Activated naive CD8-positive, alpha-beta T cell treated with anti-CD3 and anti-CD28 coated beads for 36 hours (primary cell): ENCODE measurements around the gene RAD9A. TPM values are rescaled to one million over a fixed set of nuclear protein-coding genes. Genes with fewer than 3 reads are reported as not detected.
"Not testable (repeated sequence)": the region's sequence is repeated elsewhere in the genome, so short reads cannot be mapped to it uniquely, and the experiment has no call there.

ENCODE experiments used
- DNase-seq: peaks from one replicate; pipeline ENCODE4 v3.0.0; 2021
- H3K27ac Mint-ChIP-seq: one replicate; pipeline ENCODE4 v1.8.0; 2022; ENCODE audit warnings: mild to moderate bottlenecking, moderate library complexity, mixed read lengths
- H3K27me3 Mint-ChIP-seq: one replicate; pipeline ENCODE4 v1.8.0; 2022; ENCODE audit warnings: mild to moderate bottlenecking, mixed read lengths
- H3K36me3 Mint-ChIP-seq: one replicate; pipeline ENCODE4 v1.8.0; 2021; ENCODE audit warnings: mild to moderate bottlenecking, mixed read lengths
- H3K4me1 Mint-ChIP-seq: one replicate; pipeline ENCODE4 v1.8.0; 2021; ENCODE audit warnings: mixed read lengths
- H3K4me3 Mint-ChIP-seq: one replicate; pipeline ENCODE4 v1.8.0; 2022; ENCODE audit warnings: mild to moderate bottlenecking, moderate library complexity, mixed read lengths
- H3K9me3 Mint-ChIP-seq: one replicate; pipeline ENCODE4 v1.8.0; 2022; ENCODE audit warnings: mixed read lengths
- total RNA-seq, 2 experiments: library from RNA; stranded (reverse); gene quantifications; one replicate each; pipeline ENCODE4 v1.2.3, GENCODE V29; 2021

Gene RAD9A
- total RNA-seq, 2 experiments from 2014 or later = 31.2 to 33.7 TPM

- H3K4me3 Mint-ChIP-seq = peak within 1 kb of the TSS; percentile 75
- H3K27ac Mint-ChIP-seq = peak within 1 kb of the TSS; percentile 89
- no peaks in the 10 kb centered on the region for H3K9me3 Mint-ChIP-seq
- no peak for DNase-seq
- H3K27me3 Mint-ChIP-seq = no peaks in the 10 kb centered on the region
- H3K4me1 Mint-ChIP-seq = peaks cover 67% of the 10 kb centered on the region
- H3K36me3 Mint-ChIP-seq = peaks cover 4% of the 10 kb centered on the region
Observed at GRCh38 chr11:67415501-67416304, 23.9 kb downstream of the RAD9A start, which contains the start of gene CARNS1. CARNS1 (plus strand) TSS chr11:67415678; CDS start chr11:67416200, 522 bp downstream.

- peak overlapping the region; percentile 89 for H3K27ac Mint-ChIP-seq
- no peak for DNase-seq
- no peaks in the 10 kb centered on the region for H3K27me3 Mint-ChIP-seq
- peaks cover 61% of the 10 kb centered on the region for H3K4me1 Mint-ChIP-seq
- H3K9me3 Mint-ChIP-seq = no peaks in the 10 kb centered on the region
- peak overlapping the region; percentile 75 for H3K4me3 Mint-ChIP-seq
- peaks cover 5% of the 10 kb centered on the region for H3K36me3 Mint-ChIP-seq
Observed at GRCh38 chr11:67416416-67417335, 24.9 kb downstream of the RAD9A start.

DNA sequence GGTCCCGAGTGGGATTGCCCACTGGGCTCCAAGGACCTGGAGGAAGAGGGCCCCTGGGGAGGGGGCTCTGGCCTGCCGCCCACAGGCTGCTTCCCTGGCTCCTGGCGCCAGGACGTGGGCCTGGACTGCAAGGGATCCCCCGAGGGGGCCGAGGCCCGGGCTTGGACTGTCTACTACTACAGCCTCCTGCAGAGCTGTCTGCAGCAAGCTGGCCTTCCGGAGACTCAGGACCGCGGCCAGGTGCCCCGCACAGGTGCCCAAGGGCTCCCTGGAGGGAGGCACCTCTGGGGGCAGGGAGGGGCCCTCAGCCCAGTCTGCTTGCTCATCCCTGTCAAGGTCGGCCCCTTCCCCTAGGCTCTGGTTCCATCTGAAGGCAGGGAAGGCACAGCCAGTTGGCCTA lies 25.6 kb downstream of the RAD9A start:
- H3K27me3 Mint-ChIP-seq = no peaks in the 10 kb centered on the region
- no peaks in the 10 kb centered on the region for H3K9me3 Mint-ChIP-seq
- H3K36me3 Mint-ChIP-seq = peaks cover 5% of the 10 kb centered on the region
- H3K27ac Mint-ChIP-seq = peak overlapping the region; percentile 93
- no peak for DNase-seq
- H3K4me1 Mint-ChIP-seq = peaks cover 54% of the 10 kb centered on the region
- H3K4me3 Mint-ChIP-seq = peak overlapping the region; percentile 2

DNA sequence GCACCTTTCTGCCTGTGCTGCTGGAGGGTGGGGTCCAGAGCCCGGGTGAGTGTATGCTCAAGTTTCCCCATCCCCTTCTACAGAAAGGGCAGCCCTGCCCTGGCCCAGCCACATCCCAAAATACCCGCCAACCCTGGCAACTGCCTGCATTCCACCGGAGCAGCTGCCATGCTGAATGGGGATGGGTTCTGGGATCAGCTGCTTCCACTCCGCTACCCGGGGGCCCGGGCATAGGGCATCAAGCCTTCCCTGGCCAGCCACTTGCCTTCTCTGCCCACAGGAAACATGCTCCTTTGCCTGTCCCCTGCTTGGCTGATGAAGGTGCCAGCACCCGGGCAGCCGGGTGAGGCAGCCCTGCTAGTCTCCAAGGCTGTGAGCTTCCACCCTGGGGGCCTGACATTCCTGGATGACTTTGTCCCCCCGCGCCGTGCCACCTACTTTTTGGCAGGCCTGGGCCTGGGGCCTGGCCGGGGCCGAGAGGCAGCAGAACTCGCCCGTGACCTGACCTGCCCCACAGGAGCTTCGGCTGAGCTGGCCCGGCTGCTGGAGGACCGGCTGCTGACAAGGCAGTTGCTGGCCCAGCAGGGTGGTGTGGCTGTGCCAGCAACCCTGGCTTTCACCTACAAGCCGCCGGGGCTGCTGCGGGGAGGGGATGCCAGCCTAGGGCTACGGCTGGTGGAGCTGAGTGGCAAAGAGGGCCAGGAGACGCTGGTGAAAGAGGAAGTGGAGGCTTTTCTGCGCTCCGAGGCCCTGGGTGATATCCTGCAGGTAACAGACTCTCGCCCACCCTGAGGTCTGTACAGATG lies 26.9 kb downstream of the RAD9A start:
- Mint-ChIP-seq H3K36me3 (peaks cover 5% of the 10 kb centered on the region), H3K9me3 (no peaks in the 10 kb centered on the region), H3K4me1 (peaks cover 46% of the 10 kb centered on the region), H3K27ac (peak overlapping the region; percentile 93), H3K4me3 (peak overlapping the region; percentile 87), H3K27me3 (no peaks in the 10 kb centered on the region)
- DNase-seq = no peak

- Mint-ChIP-seq H3K4me1 (peaks cover 46% of the 10 kb centered on the region), H3K27me3 (no peaks in the 10 kb centered on the region), H3K4me3 (peak overlapping the region; percentile 87), H3K36me3 (peaks cover 5% of the 10 kb centered on the region), H3K27ac (peak overlapping the region; percentile 93), H3K9me3 (no peaks in the 10 kb centered on the region)
- peak; percentile 41 for DNase-seq
Observed at GRCh38 chr11:67419325-67420049, 27.7 kb downstream of the RAD9A start.

- peak; percentile 17 for DNase-seq
- Mint-ChIP-seq H3K9me3 (no peaks in the 10 kb centered on the region), H3K4me3 (peak overlapping the region; percentile 87), H3K36me3 (peaks cover 5% of the 10 kb centered on the region), H3K27ac (peak overlapping the region; percentile 93), H3K4me1 (peaks cover 42% of the 10 kb centered on the region), H3K27me3 (no peaks in the 10 kb centered on the region)
Observed at GRCh38 chr11:67420147-67420645, 28.4 kb downstream of the RAD9A start.

GRCh38 chr11:67420646-67421429 lies 29.1 kb downstream of the RAD9A start:
- DNase-seq = peak; percentile 99
- Mint-ChIP-seq H3K27ac (peak overlapping the region; percentile 93), H3K4me3 (peak overlapping the region; percentile 87), H3K27me3 (no peaks in the 10 kb centered on the region), H3K9me3 (no peaks in the 10 kb centered on the region), H3K4me1 (peaks cover 43% of the 10 kb centered on the region), H3K36me3 (peaks cover 7% of the 10 kb centered on the region)

GRCh38 chr11:67421430-67422031 lies 29.7 kb downstream of the RAD9A start:
- Mint-ChIP-seq H3K4me3 (peak overlapping the region; percentile 78), H3K4me1 (peaks cover 36% of the 10 kb centered on the region), H3K36me3 (peaks cover 7% of the 10 kb centered on the region), H3K27me3 (no peaks in the 10 kb centered on the region), H3K9me3 (no peaks in the 10 kb centered on the region), H3K27ac (peak overlapping the region; percentile 76)
- DNase-seq = no peak

DNA sequence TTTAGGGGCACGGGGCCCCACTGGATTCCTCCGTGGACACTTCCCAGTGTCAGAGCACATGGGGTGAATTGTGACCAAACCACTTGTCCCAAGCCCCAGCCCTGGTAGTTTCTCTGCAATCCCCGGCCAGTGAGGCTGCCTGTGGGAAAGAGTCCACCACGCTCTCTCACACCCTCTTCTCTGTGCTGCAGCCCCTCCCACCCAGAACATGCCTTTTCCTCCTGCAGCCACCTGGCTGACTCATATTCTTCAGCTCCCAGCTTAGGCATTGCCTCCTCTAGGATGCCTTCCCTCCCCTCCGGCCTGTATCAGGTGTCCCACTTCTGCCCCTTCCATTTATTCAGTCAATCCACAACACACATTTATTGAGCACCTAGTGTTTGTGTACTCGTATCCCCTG lies 31.1 kb downstream of the RAD9A start:
- Mint-ChIP-seq H3K27me3 (no peaks in the 10 kb centered on the region), H3K36me3 (peaks cover 5% of the 10 kb centered on the region), H3K9me3 (no peaks in the 10 kb centered on the region), H3K27ac (no peak overlapping the region), H3K4me1 (peaks cover 32% of the 10 kb centered on the region), H3K4me3 (no peak overlapping the region)
- no peak for DNase-seq

DNA sequence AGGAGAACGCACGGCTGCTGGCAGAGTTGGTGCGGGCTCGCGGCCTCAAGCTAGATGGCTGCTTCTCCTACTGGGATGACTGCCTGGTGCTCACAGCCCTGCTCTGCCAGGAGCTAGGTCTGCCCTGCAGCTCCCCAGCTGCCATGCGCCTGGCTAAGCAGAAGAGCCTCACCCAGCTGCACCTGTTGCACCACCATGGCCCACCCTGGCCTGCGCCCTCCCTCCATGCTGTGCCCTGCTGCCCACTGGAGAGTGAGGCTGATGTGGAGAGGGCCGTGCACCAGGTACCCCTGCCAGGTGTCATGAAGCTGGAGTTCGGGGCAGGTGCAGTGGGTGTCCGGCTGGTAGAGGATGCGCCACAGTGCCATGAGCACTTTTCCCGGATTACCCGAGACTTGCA lies 31.7 kb downstream of the RAD9A start:
- Mint-ChIP-seq H3K4me1 (peaks cover 28% of the 10 kb centered on the region), H3K9me3 (no peaks in the 10 kb centered on the region), H3K4me3 (no peak overlapping the region), H3K27me3 (no peaks in the 10 kb centered on the region), H3K36me3 (peaks cover 5% of the 10 kb centered on the region), H3K27ac (no peak overlapping the region)
- no peak for DNase-seq

DNA sequence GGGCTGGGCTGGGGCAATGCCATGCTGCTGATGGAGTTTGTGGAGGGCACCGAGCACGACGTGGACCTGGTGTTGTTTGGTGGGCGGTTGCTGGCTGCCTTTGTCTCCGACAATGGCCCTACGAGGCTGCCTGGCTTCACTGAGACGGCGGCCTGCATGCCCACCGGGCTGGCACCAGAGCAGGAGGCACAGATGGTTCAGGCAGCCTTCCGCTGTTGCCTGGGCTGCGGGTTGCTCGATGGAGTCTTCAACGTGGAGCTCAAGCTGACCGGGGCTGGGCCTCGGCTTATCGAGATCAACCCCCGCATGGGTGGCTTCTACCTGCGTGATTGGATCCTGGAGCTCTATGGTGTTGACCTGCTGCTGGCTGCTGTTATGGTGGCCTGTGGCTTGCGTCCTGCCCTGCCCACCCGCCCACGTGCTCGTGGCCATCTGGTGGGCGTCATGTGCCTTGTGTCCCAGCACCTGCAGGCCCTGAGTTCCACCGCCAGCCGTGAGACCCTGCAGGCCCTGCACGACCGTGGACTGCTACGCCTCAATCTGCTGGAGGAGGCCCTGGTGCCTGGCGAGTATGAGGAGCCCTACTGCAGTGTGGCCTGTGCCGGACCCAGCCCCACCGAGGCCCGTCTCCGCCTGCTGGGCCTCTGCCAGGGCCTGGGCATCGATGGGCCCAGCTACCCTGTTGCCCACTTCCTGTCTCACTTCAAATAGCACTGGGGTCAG lies 32.3 kb downstream of the RAD9A start:
- no peak for DNase-seq
- Mint-ChIP-seq H3K36me3 (peaks cover 8% of the 10 kb centered on the region), H3K4me1 (peaks cover 25% of the 10 kb centered on the region), H3K27me3 (peaks cover 3% of the 10 kb centered on the region), H3K27ac (peak overlapping the region; percentile 52), H3K9me3 (no peaks in the 10 kb centered on the region), H3K4me3 (no peak overlapping the region)

DNA sequence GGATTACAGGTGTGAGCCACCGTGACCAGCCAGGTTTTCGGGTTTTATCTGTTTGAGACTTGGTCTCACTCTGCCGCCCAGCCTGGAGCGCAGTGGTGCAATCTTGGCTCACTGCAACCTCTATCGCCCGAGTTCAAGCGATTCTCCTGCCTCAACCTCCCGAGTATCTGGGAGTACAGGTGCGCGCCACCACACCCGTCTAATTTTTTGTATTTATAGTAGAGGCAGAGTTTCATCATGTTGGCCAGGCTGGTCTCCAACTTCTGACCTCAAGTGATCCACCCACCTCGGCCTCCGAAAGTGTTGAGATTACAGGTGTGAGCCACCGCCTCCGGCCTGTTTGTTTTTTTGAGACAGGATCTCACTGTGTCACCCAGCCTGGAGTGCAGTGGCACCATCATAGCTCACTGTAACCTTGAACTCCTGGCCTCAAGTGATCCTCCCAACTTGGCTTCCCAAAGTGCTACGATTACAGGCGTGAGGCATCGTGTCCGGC lies 35.6 kb downstream of the RAD9A start:
- H3K27ac Mint-ChIP-seq = peak overlapping the region; percentile 97
- H3K4me3 Mint-ChIP-seq = peak overlapping the region; percentile 96
- DNase-seq, H3K9me3 Mint-ChIP-seq, H3K27me3 Mint-ChIP-seq, H3K36me3 Mint-ChIP-seq: not testable (repeated sequence)
- H3K4me1 Mint-ChIP-seq = peaks cover 23% of the 10 kb centered on the region
